NT2/D1 (cell line): ENCODE data around the gene MYO1D.

Experiments used
- DNase-seq: peaks from one replicate; pipeline ENCODE4 v3.0.0-alpha.2; 2011; ENCODE audit warnings: low read depth, low spot score
- H3K27me3 ChIP-seq: 2 replicates; pipeline ENCODE4 v1.6.0; 2011; ENCODE audit warnings: mild to moderate bottlenecking; ENCODE audit not compliant: insufficient read length, insufficient read depth
- H3K36me3 ChIP-seq: 2 replicates; pipeline ENCODE4 v1.6.1; 2011; ENCODE audit warnings: mild to moderate bottlenecking, low read length, mixed read lengths; ENCODE audit not compliant: insufficient read depth, insufficient read length
- H3K4me1 ChIP-seq: 2 replicates; pipeline ENCODE4 v1.5.1; 2011; ENCODE audit not compliant: insufficient read depth, insufficient read length
- H3K4me3 ChIP-seq: 2 replicates; pipeline ENCODE4 v1.5.1; 2011; ENCODE audit warnings: low read depth; ENCODE audit not compliant: insufficient read length
- H3K9ac ChIP-seq: 2 replicates; pipeline ENCODE4 v1.6.0; 2011; ENCODE audit warnings: low read depth; ENCODE audit not compliant: insufficient read length
- H3K9me3 ChIP-seq: 2 replicates; pipeline ENCODE4 v1.5.1; 2011; ENCODE audit warnings: mild to moderate bottlenecking, low read length; ENCODE audit not compliant: insufficient read depth
- SUZ12 ChIP-seq: IDR thresholded peaks from 2 replicates; pipeline ENCODE4 v1.6.1; 2011; ENCODE audit not compliant: insufficient read length, insufficient read depth; ENCODE audit errors: extremely low read depth
- YY1 ChIP-seq: IDR thresholded peaks from 2 replicates; pipeline ENCODE4 v1.6.1; 2011; ENCODE audit not compliant: insufficient read length, insufficient read depth
- ZNF274 ChIP-seq: IDR thresholded peaks from 2 replicates; pipeline ENCODE4 v1.6.1; 2011; ENCODE audit warnings: mild to moderate bottlenecking, low read depth, low read length

The MYO1D gene

GRCh38 chr17:32819035-32819434 lies 57.9 kb downstream of the MYO1D start:
- H3K27me3 ChIP-seq: no peaks in the 10 kb centered on the region
- H3K4me1 ChIP-seq: no peaks in the 10 kb centered on the region
- no peak overlapping the region for H3K9ac ChIP-seq
- no peak for DNase-seq
- H3K36me3 ChIP-seq: no peaks in the 10 kb centered on the region
- no peak overlapping the region for H3K4me3 ChIP-seq
- no peak for TF ChIP-seq SUZ12
- TF ChIP-seq ZNF274: no peak
- no peak for TF ChIP-seq YY1
- no peaks in the 10 kb centered on the region for H3K9me3 ChIP-seq

GRCh38 chr17:32815460-32815859 lies 61.5 kb downstream of the MYO1D start:
- TF ChIP-seq SUZ12: no peak
- no peak for TF ChIP-seq YY1
- no peak for TF ChIP-seq ZNF274
- no peaks in the 10 kb centered on the region for H3K36me3 ChIP-seq
- DNase-seq: no peak
- no peak overlapping the region for H3K9ac ChIP-seq
- H3K27me3 ChIP-seq: no peaks in the 10 kb centered on the region
- H3K4me1 ChIP-seq: no peaks in the 10 kb centered on the region
- no peaks in the 10 kb centered on the region for H3K9me3 ChIP-seq
- H3K4me3 ChIP-seq: no peak overlapping the region

GRCh38 chr17:32814836-32815235 lies 62.1 kb downstream of the MYO1D start:
- no peak overlapping the region for H3K9ac ChIP-seq
- H3K4me1 ChIP-seq: no peaks in the 10 kb centered on the region
- no peaks in the 10 kb centered on the region for H3K27me3 ChIP-seq
- no peak for DNase-seq
- H3K9me3 ChIP-seq: no peaks in the 10 kb centered on the region
- no peaks in the 10 kb centered on the region for H3K36me3 ChIP-seq
- TF ChIP-seq SUZ12 (no peak), ZNF274 (no peak), YY1 (no peak)
- no peak overlapping the region for H3K4me3 ChIP-seq

DNA sequence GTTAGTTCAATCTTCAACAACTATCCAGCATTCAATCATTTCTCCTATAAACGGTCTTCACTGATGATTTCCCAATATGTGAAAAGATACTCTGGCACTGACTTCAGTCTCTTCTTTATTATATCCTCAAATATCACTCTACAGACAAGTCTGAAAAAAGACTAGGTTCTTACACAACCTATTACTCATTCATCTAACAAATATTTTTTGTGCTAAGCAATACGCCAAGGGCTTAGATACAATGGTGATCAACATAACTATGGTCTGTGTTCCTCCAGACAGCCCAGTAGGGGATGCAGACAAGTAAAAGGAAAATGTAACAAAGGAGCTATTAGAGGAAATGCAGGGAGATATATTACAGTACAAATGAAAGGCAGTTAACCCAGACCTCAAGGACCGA lies 63.9 kb downstream of the MYO1D start:
- Histone ChIP-seq H3K9ac (no peak overlapping the region), H3K9me3 (no peaks in the 10 kb centered on the region), H3K36me3 (no peaks in the 10 kb centered on the region), H3K4me1 (no peaks in the 10 kb centered on the region), H3K4me3 (no peak overlapping the region), H3K27me3 (no peaks in the 10 kb centered on the region)
- no peak for TF ChIP-seq SUZ12
- TF ChIP-seq YY1: no peak
- no peak for TF ChIP-seq ZNF274
- no peak for DNase-seq

- Histone ChIP-seq H3K4me1 (no peaks in the 10 kb centered on the region), H3K36me3 (no peaks in the 10 kb centered on the region), H3K9ac (no peak overlapping the region), H3K9me3 (no peaks in the 10 kb centered on the region), H3K27me3 (no peaks in the 10 kb centered on the region), H3K4me3 (no peak overlapping the region)
- no peak for DNase-seq
- TF ChIP-seq SUZ12 (no peak), YY1 (no peak), ZNF274 (no peak)
These were observed 66.2 kb downstream of the MYO1D start for GRCh38 chr17:32810690-32811089.

GRCh38 chr17:32807577-32807976 lies 69.3 kb downstream of the MYO1D start:
- Histone ChIP-seq H3K27me3 (no peaks in the 10 kb centered on the region), H3K9me3 (no peaks in the 10 kb centered on the region), H3K36me3 (no peaks in the 10 kb centered on the region), H3K9ac (no peak overlapping the region), H3K4me1 (no peaks in the 10 kb centered on the region), H3K4me3 (no peak overlapping the region)
- no peak for DNase-seq
- TF ChIP-seq YY1 (no peak), ZNF274 (no peak), SUZ12 (no peak)

- DNase-seq: no peak
- TF ChIP-seq ZNF274: no peak
- no peak for TF ChIP-seq SUZ12
- TF ChIP-seq YY1: no peak
- Histone ChIP-seq H3K9ac (no peak overlapping the region), H3K9me3 (no peaks in the 10 kb centered on the region), H3K4me3 (no peak overlapping the region), H3K36me3 (no peaks in the 10 kb centered on the region), H3K27me3 (no peaks in the 10 kb centered on the region), H3K4me1 (no peaks in the 10 kb centered on the region)
These were observed 70.3 kb downstream of the MYO1D start for GRCh38 chr17:32806646-32807045.
